Measurements from ENCODE around the gene CYP2W1.
"Not testable (repeated sequence)": the region's sequence is repeated elsewhere in the genome, so short reads cannot be mapped to it uniquely, and the experiment has no call there.

CYP2W1 gene, protein sequence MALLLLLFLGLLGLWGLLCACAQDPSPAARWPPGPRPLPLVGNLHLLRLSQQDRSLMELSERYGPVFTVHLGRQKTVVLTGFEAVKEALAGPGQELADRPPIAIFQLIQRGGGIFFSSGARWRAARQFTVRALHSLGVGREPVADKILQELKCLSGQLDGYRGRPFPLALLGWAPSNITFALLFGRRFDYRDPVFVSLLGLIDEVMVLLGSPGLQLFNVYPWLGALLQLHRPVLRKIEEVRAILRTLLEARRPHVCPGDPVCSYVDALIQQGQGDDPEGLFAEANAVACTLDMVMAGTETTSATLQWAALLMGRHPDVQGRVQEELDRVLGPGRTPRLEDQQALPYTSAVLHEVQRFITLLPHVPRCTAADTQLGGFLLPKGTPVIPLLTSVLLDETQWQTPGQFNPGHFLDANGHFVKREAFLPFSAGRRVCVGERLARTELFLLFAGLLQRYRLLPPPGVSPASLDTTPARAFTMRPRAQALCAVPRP

DNA sequence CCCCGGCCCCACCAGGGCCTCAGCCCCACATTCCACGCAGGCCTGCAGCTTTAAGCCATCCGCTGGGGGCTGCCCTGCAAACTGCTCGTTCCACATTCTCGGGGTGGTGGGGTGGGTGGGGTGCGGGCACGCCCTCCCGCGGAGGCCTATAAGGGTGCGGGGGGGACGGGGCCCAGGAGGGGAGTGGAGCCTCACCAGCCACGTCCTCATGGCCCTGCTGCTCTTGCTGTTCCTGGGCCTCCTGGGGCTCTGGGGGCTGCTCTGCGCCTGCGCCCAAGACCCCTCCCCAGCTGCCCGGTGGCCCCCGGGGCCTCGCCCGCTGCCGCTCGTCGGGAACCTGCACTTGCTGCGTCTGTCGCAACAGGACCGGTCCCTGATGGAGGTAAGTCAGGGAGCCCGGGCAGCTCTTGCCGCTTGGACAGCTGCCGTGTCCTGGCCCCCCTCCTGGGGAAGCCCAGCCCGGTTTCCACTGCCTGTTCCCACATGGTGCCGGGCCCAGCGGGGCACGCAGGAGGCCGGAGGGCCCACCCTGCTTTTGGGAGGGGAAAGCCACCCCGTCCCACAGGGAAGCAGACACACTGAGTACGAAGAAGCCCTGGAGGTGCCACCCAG lies at the start of gene CYP2W1:
CYP2W1 (plus strand) TSS at position 178 of the 612 bp plus-strand sequence; CDS start at position 209, 31 bp downstream.
- no peak for DNase-seq

DNA sequence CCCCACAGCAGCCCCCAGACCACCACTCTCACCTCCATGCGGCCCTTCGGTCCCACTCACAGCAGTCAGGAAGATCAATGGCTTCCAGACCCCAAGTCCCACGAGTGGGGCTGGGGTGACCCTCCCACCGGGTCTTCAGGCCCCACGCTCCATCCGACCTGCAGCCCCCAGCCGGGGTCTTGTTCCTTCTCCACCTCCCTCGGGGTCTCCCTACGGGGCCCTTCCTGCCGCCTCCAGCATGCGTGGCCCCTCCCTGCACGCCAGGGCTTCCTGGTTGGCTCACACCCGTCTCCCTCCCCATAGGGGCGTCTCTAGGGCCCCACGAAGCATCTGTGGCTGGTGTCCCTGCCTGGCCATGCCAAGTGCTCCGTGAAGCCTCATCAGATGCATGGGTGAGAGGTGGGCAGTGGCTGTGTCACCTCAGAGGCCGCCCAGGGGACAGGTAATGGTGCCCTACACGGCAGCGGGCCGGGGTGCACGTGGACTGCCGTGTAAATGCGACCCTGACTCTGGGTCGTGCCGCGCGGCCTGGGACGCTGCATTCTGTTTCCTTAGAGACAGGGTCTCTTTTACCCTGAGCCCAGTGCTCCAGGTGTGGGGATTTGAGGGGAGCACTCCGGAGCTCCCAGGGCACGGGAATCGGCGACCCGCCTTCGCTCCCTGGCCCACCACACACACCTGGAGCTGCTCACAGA lies 48.4 kb upstream of the CYP2W1 start:
- no peak for DNase-seq

DNA sequence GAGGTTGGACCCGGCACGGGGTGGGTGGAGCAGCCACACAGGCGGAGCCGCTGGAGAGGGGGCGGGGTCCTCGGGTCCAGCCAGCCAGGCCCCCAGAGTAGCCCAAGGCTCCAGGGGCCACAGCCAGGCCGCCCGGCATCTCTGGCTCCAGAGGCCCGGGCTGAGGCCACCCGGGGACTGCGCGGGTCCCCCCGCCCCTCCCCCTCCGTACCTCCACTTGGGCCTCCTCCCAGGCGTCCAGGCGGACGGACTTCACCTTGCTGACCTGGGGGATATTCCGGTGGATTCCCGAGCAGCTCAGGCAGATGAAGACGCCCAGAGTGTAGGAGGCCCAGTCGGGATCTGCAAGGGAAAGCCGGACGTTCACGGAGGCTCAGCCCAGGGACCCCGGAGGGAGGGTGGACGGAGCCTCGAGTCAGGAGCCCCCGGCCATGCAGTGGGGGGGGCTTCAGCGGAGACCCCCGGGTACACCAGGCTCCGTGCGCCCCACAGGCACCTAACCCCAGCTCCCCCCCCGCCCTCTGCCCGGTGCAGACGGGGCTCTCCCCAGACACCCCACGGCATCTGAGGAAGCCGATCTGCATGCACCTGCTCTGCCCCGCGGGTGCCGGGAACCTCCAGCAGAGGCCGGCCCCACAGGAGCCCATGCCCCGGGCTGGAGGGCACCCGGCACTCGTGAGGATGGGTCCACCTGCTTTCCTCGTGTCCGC lies 47.7 kb upstream of the CYP2W1 start:
- no peak for DNase-seq

DNA sequence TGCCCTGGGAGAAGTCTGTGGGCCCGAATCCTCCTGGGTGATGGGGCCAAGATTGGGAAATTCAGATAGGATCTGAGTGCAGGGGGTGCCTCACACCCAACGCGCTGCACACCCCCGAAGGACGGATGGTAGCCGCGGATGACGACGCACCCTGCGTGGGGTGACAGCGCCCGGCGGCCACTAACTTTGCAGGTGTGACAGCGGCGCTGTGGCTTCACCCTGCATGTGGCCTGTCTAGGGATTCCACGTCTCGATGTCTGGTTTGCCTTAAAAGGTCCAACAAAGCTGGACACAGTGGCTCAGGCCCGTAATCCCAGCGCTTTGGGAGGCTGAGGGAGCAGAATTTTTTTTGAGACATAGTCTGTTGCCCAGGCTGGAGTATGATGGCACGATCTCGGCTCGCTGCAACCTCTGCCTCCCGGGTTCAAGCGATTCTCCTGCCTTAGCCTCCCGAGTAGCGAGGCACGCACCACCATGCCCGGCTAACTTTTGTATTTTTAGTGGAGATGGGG lies 47.1 kb upstream of the CYP2W1 start:
- no peak for DNase-seq

DNA sequence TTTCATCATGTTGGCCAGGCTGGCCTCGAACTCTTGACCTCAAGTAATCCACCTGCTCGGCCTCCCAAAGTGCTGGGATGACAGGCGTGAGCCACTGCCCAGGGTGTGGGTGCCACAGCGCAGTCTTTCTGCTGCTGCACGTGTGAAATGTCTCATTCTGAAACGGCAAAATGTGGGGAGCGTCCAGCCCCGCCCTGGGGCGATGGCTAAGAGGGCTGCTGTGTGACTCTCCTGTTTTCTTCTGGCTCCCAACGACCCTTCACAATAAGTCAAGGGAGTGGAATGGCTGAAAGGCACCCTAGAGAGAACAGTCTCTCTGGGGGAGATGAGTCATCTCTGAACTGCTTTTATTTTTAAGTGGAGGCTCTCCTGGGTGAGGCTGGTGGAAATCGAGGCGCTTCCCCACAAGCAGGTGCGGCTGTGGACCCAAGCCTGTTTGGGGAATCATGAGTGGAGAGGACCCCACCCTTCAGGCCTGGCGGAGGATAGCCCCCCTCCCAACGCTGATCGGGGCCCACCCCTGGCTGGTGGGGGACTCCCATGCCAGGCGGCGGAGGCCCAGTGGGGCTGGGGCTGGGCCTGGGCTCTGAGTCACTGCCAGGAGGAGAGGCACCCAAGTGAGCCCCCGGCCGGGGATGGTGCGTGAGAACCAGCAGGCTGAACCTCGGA lies 46.5 kb upstream of the CYP2W1 start:
- DNase-seq = no peak

DNA sequence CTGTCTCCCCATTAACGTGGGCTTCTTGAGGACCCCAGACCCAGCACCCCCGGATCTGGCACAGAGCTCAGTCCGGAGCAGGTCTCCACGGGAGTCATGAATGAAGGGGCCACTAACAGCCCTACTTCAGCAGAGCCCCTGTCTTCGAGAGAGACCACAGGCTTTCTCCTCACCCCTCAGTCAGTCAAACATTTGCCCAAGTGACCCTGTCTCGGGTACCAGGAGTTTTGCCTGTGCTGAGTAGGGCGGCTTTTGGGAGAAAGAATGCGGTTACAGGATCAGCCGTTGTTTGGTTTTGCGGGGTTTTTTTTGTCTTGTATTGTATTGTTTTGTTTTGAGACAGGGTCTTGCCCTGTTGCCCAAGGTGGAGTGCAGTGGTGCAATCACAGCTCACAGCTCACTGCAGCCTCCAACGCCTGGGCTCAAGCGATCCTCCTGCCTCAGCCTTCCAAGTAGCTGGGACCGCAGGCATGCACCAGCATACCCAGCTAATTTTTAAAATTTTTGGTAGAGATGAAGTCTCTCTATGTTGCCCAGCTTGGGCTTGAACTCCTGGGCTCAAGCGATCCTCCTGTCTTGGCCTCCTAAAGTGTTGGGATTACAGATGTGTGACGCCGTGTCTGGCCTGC lies 45.0 kb upstream of the CYP2W1 start:
- no peak for DNase-seq

DNA sequence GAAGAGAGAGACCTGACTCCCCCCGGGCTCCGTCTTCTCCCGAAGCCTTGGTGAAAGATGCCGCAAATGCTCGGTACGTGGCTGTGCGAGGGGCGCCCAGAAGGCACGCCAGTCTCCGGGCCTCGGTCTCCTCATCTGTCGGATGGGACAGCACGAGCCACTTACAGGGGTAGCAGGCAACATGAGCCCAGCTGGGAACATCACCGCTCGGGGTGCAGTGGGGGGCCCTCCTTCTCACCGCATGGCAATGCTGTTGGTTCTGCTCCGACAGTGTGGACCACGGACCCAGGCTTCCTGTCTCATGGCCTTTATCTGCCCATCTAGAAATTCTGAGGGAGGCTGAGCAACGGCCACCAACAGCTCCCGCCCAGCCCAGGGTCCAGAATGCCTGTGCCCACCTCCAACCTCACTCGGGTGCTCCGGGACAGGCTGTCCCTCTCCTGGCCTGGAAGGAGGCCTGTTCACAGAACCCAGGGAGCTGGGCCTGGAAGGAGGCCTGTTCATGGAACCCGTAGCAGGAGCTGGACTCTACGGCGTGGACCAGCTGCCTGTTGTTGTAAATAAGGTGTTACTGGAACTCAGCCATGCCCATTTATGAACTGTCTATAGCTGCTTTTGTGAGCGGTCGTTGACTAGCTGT lies 44.3 kb upstream of the CYP2W1 start:
- no peak for DNase-seq

DNA sequence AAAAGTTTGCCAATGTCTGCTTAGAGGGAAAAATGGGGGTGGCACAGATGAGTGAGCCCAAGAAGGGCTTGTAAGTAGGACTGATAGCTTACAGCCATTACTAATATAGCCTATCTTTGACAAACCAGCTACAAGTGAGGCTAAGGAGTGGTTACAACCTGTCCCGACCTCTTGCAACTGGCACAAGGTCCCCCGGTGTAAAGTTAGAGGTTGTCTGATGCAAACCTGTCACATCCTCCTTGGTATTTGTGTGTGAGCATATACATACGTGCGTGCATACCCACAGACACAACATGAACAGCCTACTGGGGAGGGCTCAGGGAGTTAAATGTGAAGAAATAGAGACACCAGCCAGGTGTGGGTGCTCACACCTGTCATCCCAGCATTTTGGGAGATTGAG lies 43.1 kb upstream of the CYP2W1 start:
- no peak for DNase-seq

DNA sequence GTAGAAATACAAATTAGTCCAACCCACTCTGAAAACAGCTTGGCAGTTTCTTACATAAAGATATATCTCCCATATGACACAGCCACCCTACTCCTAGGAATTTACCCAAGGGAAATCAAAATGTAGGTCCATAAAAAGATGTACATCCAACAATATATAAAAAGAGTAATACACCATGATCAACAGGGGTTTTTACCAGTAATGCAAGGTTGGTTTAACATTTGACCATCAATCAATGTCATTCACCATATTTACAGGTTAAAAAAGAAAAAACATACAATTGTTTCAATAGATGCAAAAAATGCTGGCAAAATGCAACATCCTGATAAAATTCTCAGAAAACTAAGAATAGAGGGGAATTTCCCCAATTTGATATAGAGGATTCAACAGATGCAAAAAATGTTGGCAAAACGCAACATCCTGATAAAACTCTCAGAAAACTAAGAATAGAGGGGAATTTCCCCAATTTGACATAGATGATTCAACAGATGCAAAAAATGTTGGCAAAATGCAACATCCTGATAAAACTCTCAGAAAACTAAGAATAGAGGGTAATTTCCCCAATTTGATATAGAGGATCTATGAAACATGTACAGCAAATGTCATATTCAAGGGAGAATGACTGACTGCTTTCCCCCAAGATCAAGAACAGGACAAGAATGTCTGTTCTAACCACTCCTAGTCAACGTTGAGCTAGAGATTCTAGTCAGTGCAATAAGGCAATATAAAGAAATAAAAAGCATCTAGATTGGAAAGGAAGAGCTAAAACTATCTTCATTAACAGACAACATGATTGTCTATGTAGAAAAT lies 42.2 kb upstream of the CYP2W1 start:
- DNase-seq = no peak

DNA sequence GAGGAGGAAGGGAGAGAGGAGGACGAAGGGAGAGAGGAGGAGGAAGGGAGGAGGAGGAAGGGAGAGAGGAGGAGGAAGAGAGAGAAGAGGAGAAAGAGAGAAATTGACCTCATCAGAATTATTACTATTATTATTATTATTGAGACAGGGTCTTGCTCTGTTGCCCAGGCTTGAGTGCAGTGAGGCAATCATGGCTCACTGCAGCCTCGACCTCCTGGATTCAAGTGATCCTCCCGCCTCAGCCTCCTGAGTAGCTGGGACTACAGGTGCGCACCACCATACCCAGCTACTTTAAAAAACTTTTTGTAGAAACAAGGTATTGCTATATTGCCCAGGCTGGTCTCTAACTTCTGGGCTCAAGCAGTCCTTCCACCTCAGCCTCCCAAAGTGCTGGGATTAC lies 39.2 kb upstream of the CYP2W1 start:
- not testable (repeated sequence) for DNase-seq

DNA sequence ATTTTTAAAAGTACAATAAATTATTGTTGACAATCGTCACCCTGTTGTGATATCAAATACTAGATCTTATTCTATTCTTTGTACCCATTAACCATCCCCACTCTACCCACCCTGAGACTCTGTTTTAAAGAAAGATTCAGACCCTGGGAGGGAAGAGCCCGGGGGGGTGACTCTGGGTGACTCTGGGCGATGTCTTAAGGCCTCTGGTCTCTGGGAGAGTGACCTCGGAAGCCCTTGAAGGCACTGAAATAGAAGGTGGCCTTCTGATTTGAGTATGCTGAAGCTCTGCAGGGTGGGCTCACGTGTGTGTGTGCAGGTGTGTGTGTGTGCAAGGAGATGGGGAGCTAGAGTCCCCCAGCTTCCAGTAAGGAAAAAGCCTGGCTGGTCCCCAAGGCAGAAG lies 38.2 kb upstream of the CYP2W1 start:
- no peak for DNase-seq

DNA sequence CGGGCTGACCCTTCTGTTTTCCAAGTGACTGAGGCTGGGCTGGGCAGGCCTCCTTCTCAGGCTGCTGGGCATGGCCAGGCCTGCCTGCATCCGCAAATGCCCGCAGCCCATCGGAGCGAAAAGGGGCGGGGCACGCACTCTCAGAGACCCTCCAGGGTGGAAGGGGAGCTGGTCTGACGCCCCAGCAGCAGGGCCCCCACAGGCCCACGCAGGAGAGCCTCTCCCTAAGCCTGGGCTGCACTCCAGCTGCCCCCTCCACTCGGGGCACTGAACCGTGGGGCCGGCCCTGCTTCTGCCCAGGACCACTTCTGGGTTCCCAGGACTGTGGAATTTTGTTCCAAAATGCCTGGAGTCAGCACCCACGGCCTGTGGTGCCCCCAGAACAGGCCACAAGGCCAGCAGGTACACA lies 37.8 kb upstream of the CYP2W1 start:
- DNase-seq = no peak

DNA sequence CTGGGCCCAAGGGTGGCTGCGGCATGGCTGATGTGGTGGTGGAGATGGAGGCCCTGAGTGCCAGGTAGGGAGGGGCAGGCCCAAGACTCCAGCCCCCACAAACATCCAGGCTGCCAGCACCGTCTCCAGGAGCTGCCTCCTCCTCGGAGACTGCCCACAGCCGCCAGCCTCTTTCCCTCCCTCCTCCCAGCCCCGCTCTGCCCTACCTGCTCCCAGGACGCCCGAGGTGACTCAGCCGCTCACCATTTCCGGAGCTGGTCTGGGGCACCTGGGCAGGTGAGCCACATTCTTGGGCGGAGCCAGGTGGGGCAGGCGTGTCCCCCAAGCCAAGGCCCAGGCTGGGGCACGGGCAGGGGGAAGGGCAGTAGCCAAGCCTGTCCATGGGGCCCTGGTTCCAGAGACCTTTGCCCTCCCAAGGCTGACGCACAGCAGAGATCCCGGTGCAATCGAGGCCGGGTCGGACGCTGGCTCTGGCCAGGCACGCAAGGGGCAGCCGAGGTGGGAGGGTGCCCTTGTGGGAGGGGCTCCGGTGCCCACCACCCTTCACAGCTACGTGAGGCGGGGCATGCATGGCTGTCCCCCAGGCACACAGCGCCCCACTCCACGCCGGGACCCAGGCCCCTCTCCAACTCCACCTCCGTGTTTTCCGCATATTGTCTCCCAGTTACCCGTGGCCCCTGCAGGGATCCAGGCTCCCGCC lies 37.3 kb upstream of the CYP2W1 start:
- DNase-seq = no peak

DNA sequence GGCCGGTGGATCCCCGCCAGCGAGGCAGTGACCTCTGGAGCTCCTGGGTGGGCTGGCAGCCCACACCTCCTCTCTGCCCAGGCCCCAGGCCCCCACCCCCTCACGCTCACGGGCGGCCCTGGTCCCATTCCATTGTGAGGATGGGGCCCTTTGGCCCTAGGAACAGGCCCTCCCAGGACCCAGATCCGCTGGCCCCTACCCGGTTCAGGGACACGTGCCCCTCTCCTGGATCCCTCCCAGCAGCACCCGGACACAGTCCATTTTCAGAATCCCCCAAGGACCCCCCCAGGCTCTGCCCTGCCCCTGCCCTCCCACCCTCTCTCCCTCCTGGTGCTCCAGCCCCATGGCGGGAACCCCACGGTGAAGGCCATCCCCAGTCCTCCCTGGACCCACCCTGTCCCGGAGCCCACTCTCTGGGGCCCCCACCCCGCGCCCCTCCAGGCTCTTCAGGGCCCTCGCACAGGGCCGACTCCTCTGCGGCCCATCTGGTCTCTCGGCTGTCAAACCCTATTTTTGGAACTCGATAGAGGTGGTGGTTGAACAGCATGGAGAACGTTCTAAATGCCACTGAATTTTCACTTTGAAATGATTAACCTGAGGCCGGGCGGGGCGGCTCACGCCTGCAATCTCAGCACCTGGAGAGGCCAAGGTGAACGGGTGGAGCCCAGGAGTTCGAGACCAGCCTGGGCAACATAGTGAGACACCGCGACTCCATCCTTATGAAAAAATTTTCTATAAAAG lies 36.6 kb upstream of the CYP2W1 start:
- DNase-seq = no peak

DNA sequence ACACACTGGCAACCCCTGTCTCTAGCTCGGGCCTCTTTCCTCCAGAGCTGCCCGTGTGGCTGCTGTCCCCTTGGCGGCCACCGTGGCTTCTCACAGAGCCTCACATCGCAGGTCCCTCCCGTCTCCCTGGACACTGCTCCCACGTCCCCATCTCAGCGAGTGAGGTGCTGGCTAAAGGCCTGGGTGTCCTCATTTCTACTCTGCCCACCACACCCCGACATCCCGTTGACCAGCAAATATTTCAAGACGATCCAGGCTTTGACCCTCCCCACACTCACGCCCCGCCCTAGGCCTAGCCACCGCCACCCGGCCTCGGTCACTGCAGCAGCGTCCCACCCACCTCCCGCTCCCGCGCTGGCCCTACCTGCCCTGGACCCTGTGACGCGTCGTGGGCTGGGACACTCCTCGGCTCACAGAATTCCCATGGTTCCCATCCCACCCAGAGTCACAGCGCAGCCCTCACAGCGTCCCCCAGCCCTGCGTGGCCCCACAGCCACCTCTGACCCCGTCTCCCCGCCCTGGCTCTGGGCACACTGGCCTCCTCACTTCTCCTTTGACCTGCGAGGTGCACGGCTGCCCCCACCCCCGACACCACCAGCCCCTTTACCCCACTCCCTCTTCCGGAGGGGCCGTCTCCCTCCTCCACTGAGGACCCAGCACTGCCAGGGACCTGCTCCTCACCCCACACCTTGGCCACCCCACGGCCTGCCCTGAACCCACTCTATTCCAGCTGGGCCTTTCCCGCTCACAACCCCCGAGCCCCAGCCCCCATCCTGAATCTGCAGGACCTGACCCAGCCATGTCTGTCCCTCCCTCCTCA lies 35.4 kb upstream of the CYP2W1 start:
- no peak for DNase-seq

DNA sequence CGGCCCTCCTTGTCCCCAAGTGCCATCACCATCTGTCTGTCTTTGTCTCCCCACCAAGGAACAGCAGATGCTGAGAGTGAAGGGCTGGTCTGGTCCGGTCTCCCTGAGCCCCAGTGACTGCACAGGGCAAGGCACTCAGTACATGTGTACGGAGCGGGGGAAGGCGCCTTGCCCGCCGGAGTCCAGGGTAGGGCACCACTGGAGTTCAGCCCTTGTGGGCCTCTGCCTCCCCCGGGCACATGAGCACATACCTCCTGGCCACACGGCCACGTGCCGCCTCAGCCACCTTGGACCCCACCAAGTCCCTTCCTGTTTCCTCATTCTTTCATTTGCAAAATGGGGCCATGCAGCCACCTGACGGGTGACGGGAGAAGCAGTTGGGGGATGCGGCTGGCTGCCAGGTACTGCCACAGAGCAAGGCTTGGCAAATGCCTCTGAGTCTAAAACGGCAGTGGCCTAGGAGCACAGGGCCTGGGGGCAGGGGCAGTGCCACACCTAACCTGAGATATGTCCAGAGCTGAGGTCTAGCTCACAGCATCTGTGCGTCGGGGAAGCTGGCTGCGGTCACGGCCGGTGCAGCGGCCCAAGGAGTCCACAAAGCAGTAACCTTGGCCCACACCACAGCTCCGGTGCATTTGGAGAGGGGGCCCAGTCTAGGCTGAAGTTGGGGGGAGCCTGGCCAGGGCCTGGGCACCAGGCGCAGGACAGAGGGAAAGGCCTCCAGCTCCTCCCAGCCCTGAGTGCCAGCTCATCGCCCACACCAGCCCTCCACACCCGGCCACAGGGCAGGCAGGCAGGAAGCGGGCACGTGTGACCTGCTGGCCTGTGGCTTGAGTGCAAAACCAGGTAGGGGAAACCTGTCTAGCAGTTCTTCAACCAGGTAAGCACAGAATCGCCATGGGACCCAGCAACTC lies 33.7 kb upstream of the CYP2W1 start:
- DNase-seq = no peak
